SIG-M5 treated with dmso at 0.1 percent for 504 hours (cell line): Measurements from ENCODE around the gene UNC13C.
"Not testable (repeated sequence)": the region's sequence is repeated elsewhere in the genome, so short reads cannot be mapped to it uniquely, and the experiment has no call there.

ENCODE experiments used
- DNase-seq: peaks from one replicate; lab custom pipeline; 2025; ENCODE audit not compliant: unreplicated experiment; lab: John Stamatoyannopoulos, UW

UNC13C gene

GRCh38 chr15:54424171-54424570, 445.9 kb downstream of the UNC13C start:
- DNase-seq: no peak

GRCh38 chr15:54428596-54428995, 450.4 kb downstream of the UNC13C start:
- no peak for DNase-seq

- not testable (repeated sequence) for DNase-seq
Measured at GRCh38 chr15:54450288-54450687, 472.0 kb downstream of the UNC13C start.

GRCh38 chr15:54456413-54456812, 478.2 kb downstream of the UNC13C start:
- DNase-seq: no peak

GRCh38 chr15:54462511-54462913, 484.3 kb downstream of the UNC13C start:
- no peak for DNase-seq

DNA sequence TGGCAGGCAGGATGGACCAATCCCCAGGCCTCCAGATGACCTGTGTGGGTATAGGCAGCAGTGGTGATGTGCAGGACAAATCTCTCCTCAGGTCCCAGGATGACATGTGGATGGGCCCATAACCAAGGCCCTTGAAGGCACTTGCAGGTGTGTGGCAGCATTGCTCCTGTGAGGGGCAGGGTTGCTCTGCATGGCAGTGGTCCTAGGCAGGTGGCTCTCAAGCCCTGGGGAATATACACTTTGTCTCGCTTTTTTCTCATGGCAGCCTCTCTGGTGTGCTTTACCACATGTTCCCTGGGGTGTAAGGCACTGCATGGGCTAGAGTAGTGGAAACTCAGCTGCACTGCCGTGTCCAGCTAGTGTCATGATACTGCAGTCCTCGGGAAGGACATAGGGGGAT, 503.6 kb downstream of the UNC13C start:
- DNase-seq: no peak

DNA sequence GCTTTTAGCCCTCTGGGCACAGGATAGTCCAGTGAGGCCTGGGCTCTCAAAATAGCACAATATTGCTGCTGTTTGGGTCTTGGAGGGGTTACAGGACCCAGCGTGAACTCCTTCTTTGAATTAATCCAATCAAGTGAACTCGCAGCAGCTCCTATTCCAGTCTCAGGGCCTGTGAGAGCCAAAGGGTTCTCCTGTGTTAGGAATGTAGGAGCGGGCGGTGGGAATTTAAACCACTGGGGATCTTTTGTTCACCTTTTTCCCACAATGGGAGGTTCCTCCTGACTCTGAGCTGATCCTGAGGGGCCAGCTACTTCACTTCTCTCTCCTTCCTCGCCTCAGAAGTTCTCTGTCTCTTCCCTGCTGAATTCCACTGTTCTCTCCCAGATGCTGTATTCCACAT, 504.0 kb downstream of the UNC13C start:
- DNase-seq: no peak

DNA sequence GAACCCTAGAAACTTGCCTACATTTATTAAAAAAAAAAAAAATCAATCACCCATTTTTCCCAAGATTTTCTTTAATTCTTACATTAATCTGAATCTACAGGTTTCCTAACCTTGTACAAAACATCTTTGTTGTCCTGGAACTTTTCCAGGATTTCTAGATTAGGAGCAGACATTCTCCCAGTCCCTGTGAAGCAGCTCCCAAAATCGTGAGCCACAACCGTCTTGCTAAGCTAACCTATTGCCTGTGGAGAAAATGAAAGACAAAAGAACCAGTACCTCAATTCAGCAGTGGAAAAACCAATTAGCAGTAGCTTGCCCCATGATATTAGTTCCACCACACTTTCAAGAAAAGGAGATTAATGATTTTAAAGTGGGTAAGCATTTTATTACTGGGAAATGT, 522.1 kb downstream of the UNC13C start:
- no peak for DNase-seq

GRCh38 chr15:54502416-54503075, 524.3 kb downstream of the UNC13C start:
- no peak for DNase-seq

DNA sequence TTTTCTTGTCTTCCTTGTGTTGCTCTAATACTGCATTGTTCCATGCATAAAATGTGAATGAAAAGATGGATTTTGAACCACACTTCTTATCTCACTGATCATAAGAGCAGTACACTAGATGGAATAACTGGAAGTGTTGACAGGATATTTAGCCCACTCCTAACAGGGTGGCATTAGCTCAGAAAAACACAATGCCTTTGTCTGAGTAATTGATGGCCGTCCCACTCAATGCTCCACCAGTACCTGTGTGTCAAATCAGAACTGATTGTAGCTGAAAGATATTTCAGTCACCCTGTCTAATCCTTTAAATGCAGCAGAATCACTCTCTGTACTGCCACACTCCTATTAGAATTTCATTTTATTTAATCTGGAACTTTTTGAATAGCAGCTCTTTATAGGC, 526.5 kb downstream of the UNC13C start:
- no peak for DNase-seq

GRCh38 chr15:54506977-54507524, 528.8 kb downstream of the UNC13C start:
- no peak for DNase-seq

- DNase-seq: no peak
Measured at GRCh38 chr15:54514601-54515000, 536.4 kb downstream of the UNC13C start.

- DNase-seq: no peak
Measured at GRCh38 chr15:54515664-54516582, 537.7 kb downstream of the UNC13C start.

DNA sequence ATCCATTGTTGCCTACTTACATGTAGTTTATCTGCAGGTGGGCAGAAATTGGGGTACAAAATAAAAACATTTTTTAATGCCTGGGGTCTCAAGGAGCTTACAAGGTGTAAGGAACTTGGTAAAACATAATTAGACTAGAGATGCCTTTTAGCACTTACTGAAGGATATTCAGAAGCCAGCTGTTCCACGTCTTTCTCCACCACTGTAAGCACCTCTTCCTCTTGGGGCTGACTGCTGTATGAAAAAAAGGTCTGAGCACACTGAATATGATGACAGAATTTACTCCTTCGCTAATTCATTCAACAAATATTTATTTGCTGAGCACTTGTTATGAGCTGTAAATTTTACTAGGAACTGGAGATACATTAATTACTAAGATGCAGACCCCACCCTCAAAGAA, 539.1 kb downstream of the UNC13C start:
- DNase-seq: no peak

DNA sequence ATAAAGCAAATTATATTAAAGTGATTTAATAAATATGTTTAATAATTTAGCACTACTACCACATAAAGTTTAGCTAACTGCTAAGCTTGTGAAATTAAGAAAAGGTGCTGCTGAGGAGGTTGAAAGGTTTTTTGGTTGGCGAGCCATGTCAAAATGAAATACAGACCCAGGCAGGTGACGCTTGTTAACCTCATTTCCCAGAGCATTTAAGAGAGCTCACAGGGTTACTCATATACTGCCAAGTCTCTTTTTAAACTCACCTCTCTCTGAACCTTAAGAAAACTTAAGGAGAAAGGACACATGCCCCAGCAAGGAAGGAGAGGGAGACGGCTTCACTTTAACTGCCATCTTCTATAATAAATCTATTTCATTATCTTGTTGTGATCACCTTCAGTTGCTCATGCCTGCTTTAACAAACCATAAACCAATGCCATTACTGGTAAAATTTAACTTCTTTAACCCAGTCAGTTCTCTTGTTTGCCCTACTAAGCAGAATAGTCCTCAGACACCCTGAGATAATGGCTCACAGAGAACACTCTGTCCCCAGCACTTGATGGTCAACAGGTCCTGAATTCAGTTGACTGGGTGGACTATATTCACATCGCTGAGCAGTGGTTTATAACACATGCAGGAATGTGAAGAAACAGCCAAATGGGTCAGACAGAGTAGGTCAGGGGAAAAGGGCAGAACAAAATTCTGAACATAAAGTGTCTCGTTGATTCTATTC, 540.1 kb downstream of the UNC13C start:
- DNase-seq: no peak

GRCh38 chr15:54519577-54519976, 541.3 kb downstream of the UNC13C start:
- no peak for DNase-seq

DNA sequence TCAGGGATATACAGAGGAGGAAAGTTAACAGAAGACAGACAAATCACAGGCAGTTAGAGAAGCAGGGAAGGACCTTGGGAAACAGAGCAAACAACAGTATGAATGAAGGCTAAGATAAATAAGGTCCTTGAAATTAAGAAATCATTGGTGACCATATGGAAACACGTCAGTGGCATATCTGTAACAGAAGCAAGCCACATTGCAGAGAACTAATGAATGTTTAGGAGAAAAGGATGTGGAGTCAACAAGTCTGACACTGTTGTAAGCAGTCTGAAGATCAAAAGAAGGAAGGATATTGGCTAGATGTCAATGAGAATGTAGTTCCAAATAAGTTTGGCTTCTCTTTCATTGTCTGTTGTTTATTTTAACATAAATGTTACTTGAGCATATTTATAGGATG, 542.4 kb downstream of the UNC13C start:
- DNase-seq: no peak

GRCh38 chr15:54521206-54521605, 543.0 kb downstream of the UNC13C start:
- no peak for DNase-seq

GRCh38 chr15:54528021-54528420, 549.8 kb downstream of the UNC13C start:
- no peak for DNase-seq

DNA sequence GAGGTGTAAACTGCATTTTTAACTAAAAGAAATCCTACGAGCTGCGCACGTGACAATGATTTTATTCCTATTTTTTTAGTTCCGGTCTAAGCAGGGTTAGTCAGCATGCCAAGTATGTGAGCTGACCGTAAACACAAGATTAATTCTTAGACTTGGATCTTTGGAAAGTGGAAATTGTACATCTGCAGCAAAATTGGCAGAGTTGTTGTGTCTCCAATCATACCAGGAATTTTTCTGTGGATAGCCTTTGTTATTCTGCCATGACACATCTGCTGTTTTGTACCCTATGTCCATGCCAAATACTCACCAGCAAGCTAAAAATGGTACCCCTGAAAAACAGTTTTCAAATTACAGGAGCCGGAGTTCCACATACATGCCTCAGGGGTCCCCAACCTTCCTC, 562.5 kb downstream of the UNC13C start:
- no peak for DNase-seq

DNA sequence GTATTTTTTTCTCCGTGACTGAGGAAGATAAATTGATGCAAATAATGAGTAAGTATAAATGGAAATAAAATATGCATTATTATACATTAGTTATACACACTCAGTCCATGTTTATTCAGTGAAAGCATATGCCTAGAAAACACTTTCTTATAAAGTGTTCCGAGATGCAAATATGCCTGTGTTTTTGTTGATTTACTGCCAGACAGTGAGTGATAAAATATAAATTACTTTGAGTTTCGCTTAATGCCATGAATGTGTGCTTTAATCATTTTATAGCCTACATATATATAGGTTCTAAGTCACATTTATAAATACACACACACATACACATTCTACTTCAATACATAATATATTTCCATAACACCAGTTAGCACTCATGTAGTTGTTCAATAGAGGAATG, 569.2 kb downstream of the UNC13C start:
- DNase-seq: no peak
